Measurements from ENCODE around the gene PAMR1. TPM values are rescaled to one million over a fixed set of nuclear protein-coding genes. Genes with fewer than 3 reads are reported as not detected.

The PAMR1 gene
- total RNA-seq, 2 experiments from 2014 or later: not detected

DNA sequence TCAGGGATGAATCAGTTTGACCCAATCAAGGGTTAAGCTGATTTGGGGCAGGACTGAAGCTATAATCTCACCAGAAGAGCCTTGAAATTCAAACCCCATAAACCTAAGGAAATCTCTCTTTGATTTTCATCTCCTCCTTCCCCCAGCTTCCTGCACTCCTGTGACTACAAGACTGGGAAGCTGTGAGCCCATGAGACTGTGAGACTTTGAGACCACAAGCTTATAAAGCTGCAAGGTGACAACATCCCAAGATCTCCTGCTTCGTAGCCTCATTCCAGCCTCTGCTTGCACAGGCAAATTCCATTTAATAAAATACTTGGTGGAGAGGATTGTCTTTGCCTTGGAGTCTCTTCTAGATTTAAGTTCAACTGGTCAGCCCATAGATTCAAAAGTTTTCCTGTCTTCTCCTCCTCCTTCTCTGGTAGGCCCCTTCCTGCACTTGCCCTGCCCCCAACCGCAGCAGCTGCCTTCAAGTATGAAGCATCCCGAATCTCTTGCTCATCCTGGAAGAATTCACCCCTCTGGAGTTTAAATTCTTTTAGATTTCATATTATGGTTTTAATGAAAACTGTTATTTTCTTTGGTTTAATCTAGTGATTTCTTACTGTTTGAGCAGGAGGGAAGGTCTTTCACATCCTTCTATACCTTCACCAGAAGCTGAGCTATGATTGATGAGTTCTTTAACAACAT is 42.1 kb downstream of the PAMR1 start:
- peaks cover 24% of the 10 kb centered on the region for H3K27me3 Mint-ChIP-seq
- POLR2A ChIA-PET: no interaction called here
- DNase-seq: no peak
- H3K36me3 Mint-ChIP-seq (ENCODE audit: low read depth): no peaks in the 10 kb centered on the region
- peaks cover 3% of the 10 kb centered on the region for H3K4me1 Mint-ChIP-seq
- H3K9me3 Mint-ChIP-seq: peaks cover 16% of the 10 kb centered on the region
- no peak overlapping the region for H3K4me3 Mint-ChIP-seq
- no peak overlapping the region for H3K27ac Mint-ChIP-seq
- CTCF ChIA-PET: no interaction called here

DNA sequence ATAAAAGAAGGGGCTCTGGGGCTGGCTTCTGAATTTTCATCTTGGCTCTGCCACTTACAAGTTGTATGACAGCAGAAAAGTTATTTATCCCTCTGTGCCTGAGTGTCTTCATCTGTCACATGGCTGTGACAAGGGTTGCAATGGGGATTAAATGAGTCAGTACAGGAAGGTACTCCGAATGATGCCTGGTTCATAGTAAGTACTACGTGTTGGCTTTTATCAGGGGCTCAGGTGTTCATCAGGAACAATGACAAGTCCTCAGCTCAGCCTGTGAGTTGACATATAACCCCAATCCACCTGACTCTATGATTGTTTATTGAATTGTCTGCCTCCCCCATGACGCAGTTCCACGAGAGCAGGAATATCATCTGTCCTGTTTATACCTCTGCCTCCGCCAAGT is 45.7 kb downstream of the PAMR1 start:
- H3K4me1 Mint-ChIP-seq: peaks cover 3% of the 10 kb centered on the region
- H3K4me3 Mint-ChIP-seq: no peak overlapping the region
- H3K27me3 Mint-ChIP-seq: peaks cover 25% of the 10 kb centered on the region
- CTCF ChIA-PET: no interaction called here
- H3K27ac Mint-ChIP-seq: no peak overlapping the region
- peaks cover 20% of the 10 kb centered on the region for H3K9me3 Mint-ChIP-seq
- H3K36me3 Mint-ChIP-seq (ENCODE audit: low read depth): no peaks in the 10 kb centered on the region
- POLR2A ChIA-PET: no interaction called here
- no peak for DNase-seq

DNA sequence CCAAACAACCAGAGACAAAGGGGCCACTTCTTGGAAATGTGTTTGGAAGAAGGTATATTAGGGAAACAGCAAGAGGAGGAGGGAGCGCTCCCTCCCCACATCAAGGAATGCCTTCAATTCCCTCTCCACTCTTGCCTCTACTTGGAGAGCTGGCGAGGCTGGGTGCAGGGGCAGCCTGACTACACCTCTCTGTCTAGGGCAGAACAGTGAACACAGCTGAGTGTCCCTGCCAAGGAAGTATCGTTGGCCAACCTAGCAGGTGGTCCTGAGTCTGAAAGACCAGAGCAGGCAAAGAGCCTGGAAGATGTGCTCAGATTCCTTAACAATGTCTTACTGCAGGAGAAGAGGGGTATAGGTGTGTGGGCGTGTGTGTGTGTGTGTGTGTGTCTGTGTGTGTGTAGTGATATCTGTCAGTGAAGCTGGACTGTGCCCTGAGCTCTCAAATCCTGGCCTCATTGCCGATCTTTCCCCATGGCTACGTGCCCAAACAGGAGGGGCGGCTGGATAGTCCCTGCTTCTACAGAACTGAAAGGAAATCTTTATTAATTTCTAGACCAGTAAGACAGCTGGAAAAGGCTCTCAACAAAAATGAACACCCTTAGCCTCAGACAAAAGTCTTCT is 46.8 kb downstream of the PAMR1 start:
- Mint-ChIP-seq H3K27ac (no peak overlapping the region), H3K4me1 (peaks cover 3% of the 10 kb centered on the region), H3K27me3 (peaks cover 15% of the 10 kb centered on the region), H3K4me3 (no peak overlapping the region), H3K9me3 (peaks cover 18% of the 10 kb centered on the region), H3K36me3 (ENCODE audit: low read depth) (no peaks in the 10 kb centered on the region)
- ChIA-PET POLR2A (no interaction called here), CTCF (no interaction called here)
- no peak for DNase-seq

DNA sequence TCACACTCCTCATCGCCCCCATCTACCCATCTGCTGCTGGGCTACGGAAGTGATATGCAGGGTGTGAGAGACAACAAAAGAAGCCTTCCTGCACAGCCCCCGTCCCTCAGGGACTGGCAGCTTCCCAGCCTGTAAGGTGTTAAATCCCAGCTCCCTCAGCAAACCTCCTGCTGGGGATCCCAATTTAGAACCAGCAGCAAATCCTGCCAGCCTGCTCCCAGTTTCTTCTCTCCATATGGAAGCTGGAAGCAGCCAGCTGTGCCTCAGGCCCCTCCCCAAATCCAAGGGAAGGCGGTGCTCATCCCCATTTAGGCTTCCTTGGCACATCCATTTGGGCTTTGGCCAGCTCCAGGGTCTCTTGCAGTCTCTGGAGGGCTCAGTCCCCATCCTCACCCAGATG is 47.5 kb downstream of the PAMR1 start:
- peaks cover 13% of the 10 kb centered on the region for H3K27me3 Mint-ChIP-seq
- H3K4me3 Mint-ChIP-seq: no peak overlapping the region
- peaks cover 3% of the 10 kb centered on the region for H3K4me1 Mint-ChIP-seq

DNA sequence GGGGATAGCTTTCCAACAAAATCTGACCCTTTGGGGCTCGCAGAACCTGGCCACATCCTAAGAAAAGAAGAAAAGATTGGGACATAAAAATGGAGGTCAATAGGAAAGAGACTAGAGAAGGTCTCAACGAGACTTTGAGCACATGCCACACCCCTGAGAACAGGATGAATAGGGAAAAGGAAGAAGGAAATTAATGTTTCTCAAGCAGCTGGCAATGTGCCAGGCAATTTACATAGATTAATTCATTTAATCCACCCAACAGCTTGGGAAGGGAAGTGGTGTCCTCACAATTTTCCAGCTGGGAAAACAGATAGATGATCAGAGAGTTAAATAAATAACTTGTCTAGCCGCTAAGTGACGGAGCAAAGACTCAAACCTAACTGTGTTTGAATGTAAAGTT is 50.7 kb downstream of the PAMR1 start:
- CTCF ChIA-PET: interaction anchor here (1.0 kb wide), 1 partner anchor 865 kb away, joined by 5 read pairs; no protein-coding TSS in a partner anchor
- Mint-ChIP-seq H3K4me3 (no peak overlapping the region), H3K9me3 (peaks cover 4% of the 10 kb centered on the region), H3K4me1 (peaks cover 3% of the 10 kb centered on the region), H3K36me3 (ENCODE audit: low read depth) (no peaks in the 10 kb centered on the region), H3K27ac (no peak overlapping the region), H3K27me3 (peaks cover 6% of the 10 kb centered on the region)
- DNase-seq: no peak
- POLR2A ChIA-PET: no interaction called here

More for the DNA sequence above, 47.5 kb downstream of the PAMR1 start:
- H3K9me3 Mint-ChIP-seq: peaks cover 14% of the 10 kb centered on the region
- H3K27ac Mint-ChIP-seq: no peak overlapping the region
- DNase-seq: no peak
- POLR2A ChIA-PET: no interaction called here
- H3K36me3 Mint-ChIP-seq (ENCODE audit: low read depth): no peaks in the 10 kb centered on the region
- CTCF ChIA-PET: interaction anchor here (1.1 kb wide), 1 partner anchor 12 kb away, joined by 3 read pairs; no protein-coding TSS in a partner anchor

DNA sequence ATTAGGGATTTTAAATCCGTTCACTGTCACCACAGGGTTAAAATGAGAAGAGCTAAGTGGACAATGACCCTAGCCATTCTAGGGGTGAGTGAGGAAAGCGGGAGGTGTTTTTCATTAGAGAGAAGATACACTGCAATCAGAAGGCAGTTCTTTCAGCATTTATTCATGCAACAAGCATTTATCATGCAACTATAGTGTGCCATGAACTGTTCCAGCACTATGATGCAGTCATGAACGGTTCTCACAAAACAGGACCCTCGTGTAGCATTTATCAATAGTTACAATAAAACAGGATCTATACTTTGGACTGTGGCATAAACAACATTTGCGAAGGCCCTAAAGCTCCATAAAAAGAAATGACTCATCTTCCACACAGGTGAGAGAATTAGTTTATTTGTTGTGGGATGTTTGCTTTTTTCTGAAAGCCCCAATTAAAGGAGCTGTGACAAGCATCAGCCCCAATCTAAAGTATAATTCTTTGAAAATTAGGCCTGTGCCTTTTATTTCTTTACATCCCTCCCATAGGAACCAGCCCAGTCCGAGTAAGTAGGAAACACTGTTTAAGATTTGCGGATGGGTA is 51.5 kb downstream of the PAMR1 start:
- peaks cover 7% of the 10 kb centered on the region for H3K27me3 Mint-ChIP-seq
- H3K9me3 Mint-ChIP-seq: peaks cover 4% of the 10 kb centered on the region
- DNase-seq: no peak
- H3K4me1 Mint-ChIP-seq: peaks cover 2% of the 10 kb centered on the region
- no peaks in the 10 kb centered on the region for H3K36me3 Mint-ChIP-seq (ENCODE audit: low read depth)
- CTCF ChIA-PET: interaction anchor here (1.0 to 1.2 kb wide), 2 partner anchors 17 to 864 kb away, joined by 3 to 5 read pairs; no protein-coding TSS in a partner anchor
- H3K4me3 Mint-ChIP-seq: no peak overlapping the region
- no peak overlapping the region for H3K27ac Mint-ChIP-seq
- POLR2A ChIA-PET: no interaction called here

DNA sequence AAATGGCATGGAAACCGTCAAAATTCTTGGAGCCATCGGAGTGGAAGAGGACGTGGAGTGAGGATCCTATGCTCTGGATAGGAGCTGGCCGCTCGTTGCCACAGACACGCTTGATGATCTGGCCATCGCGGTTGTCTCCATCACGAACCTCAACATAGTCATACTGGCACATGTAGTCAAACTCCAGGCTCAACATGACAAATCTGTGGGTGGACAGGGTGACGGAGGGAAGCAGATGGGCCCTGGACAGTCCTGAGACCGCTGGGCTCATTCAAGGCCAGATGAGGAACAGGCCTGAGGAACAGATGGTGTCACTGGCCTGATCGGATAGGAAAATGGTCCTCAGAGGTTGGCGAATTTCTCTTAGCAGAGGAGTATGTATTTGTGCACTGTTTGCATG is 54.8 kb downstream of the PAMR1 start:
- no peaks in the 10 kb centered on the region for H3K9me3 Mint-ChIP-seq

DNA sequence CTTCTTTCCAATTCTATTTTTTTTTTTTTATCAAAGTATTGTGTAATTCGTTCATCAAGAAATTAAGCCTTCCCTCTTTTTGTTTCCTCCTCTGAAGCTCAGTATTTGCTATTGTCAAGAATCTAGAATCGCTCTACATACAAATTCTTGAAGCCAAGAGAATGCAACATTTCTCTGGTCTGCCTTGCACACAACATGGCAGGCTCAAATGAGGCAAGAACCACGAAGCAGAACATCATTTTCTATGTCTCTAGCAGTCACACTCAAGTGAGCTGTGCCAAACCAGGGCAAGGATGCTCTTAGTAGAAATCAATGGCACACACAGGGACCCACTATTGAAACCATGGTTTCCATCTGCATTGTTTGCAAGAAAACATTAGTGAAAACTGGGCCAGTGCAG is 59.4 kb downstream of the PAMR1 start:
- ChIA-PET CTCF (interaction anchor here (0.6 kb wide), 1 partner anchor 815 kb away, joined by 5 read pairs; no protein-coding TSS in a partner anchor), POLR2A (no interaction called here)

More for the DNA sequence above, 54.8 kb downstream of the PAMR1 start:
- CTCF ChIA-PET: no interaction called here
- POLR2A ChIA-PET: no interaction called here
- H3K4me3 Mint-ChIP-seq: no peak overlapping the region
- H3K36me3 Mint-ChIP-seq (ENCODE audit: low read depth): no peaks in the 10 kb centered on the region
- no peak overlapping the region for H3K27ac Mint-ChIP-seq
- no peaks in the 10 kb centered on the region for H3K4me1 Mint-ChIP-seq
- H3K27me3 Mint-ChIP-seq: peaks cover 10% of the 10 kb centered on the region
- no peak for DNase-seq

DNA sequence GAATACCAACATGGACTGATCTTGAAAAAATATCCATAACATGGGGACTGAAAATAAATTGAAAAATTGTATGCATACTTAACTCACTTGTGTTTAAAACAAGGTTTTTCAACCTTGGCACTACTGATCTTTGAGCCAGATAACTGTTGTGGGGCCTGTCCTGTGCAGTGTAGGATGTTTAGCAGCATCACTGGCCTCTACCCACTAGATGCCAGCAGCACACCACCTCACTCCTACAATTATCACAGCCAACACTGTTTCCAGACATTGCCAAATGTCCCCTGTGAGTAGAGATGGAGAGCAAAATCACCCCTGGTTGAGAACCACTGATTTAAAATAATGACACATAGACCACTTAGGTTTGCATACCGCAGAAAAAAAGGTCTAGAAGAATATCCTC is 61.1 kb downstream of the PAMR1 start:
- ChIA-PET POLR2A (no interaction called here), CTCF (no interaction called here)
- Mint-ChIP-seq H3K27ac (no peak overlapping the region), H3K27me3 (peaks cover 17% of the 10 kb centered on the region), H3K9me3 (no peaks in the 10 kb centered on the region), H3K4me3 (no peak overlapping the region), H3K36me3 (ENCODE audit: low read depth) (no peaks in the 10 kb centered on the region), H3K4me1 (no peaks in the 10 kb centered on the region)
- no peak for DNase-seq

More for the DNA sequence above, 59.4 kb downstream of the PAMR1 start:
- DNase-seq: no peak
- H3K36me3 Mint-ChIP-seq (ENCODE audit: low read depth): no peaks in the 10 kb centered on the region
- no peak overlapping the region for H3K4me3 Mint-ChIP-seq
- H3K4me1 Mint-ChIP-seq: no peaks in the 10 kb centered on the region
- H3K27ac Mint-ChIP-seq: no peak overlapping the region
- peaks cover 17% of the 10 kb centered on the region for H3K27me3 Mint-ChIP-seq
- H3K9me3 Mint-ChIP-seq: no peaks in the 10 kb centered on the region

DNA sequence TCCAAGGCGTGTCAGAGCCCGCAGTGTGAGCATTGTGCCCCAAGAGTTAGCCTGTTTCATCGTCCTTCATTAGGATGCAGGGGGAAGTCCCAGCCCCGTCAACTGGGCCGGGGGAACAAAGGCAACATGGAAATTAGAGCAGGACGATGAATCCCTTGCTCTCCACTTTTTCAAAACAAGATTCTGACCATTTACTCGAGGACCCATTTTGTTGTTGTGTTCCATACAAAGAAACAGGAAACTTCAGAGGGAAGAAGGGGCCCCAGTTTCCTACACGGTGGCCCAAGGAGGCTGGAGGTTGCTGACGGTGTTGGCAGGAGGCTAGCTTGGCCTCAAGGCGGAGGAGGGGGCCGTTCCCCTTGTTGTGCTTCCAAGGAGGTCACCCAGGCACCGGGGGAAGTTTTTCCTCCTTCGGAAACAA is 62.1 kb downstream of the PAMR1 start:
- Mint-ChIP-seq H3K9me3 (no peaks in the 10 kb centered on the region), H3K4me3 (no peak overlapping the region), H3K4me1 (no peaks in the 10 kb centered on the region), H3K36me3 (ENCODE audit: low read depth) (no peaks in the 10 kb centered on the region), H3K27me3 (peaks cover 18% of the 10 kb centered on the region), H3K27ac (no peak overlapping the region)
- ChIA-PET POLR2A (no interaction called here), CTCF (no interaction called here)
- no peak for DNase-seq

DNA sequence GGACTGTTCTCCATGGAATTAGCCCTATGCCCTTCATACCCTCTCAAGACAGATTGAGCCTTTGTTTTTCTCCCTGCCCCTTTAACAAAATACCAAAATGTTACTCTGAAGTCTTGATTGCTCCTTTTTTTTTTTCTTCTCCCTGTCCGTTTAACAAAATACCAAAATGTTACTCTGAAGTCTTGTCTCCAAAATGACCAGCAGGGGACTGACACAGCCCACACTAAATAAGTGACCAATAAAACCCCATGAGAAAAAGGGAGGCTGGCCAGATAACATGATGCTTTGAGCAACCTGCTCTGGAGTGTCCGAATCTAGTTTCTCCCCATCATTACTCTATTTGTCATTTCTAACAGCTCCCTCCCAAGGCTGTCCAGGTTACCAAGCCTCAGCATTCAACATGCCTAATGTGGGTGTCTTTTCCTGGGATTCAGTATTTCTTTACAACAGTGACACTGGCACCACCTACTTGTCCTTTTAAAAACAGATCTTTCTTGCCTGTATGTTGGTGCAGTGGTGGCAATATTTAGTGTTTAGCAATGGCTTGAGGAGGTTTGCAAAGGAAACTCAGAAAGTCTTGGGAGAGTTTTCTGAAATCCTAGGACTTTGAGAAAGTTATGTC is 63.4 kb downstream of the PAMR1 start:
- Mint-ChIP-seq H3K36me3 (ENCODE audit: low read depth) (no peaks in the 10 kb centered on the region), H3K27ac (no peak overlapping the region), H3K9me3 (no peaks in the 10 kb centered on the region), H3K4me3 (no peak overlapping the region), H3K4me1 (no peaks in the 10 kb centered on the region), H3K27me3 (peaks cover 11% of the 10 kb centered on the region)
- ChIA-PET CTCF (interaction anchor here (0.6 kb wide), 1 partner anchor 36 kb away, joined by 3 read pairs; no protein-coding TSS in a partner anchor), POLR2A (no interaction called here)
- DNase-seq: no peak

DNA sequence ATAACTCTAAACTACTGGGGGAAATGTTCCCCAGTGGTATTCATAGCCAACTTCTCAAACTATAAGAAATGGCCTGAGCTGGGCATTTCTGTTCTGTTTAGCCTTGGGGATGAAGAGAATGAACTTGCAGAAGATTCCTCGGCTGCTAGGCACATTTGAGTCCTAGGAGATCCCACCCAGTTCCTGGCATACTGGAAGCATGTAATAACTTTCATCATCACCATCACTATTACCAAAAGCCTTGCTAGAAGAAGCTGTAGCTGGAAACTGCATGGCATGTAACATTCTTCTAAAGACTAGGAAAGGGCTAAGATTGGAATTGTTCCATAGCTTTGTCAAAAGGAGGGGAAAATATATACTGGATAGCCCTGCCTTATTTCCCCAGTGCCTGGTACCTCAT is 65.9 kb downstream of the PAMR1 start:
- Mint-ChIP-seq H3K4me3 (no peak overlapping the region), H3K27ac (no peak overlapping the region), H3K27me3 (peaks cover 14% of the 10 kb centered on the region), H3K36me3 (ENCODE audit: low read depth) (no peaks in the 10 kb centered on the region), H3K9me3 (no peaks in the 10 kb centered on the region), H3K4me1 (no peaks in the 10 kb centered on the region)
- POLR2A ChIA-PET: no interaction called here
- DNase-seq: no peak
- CTCF ChIA-PET: no interaction called here

DNA sequence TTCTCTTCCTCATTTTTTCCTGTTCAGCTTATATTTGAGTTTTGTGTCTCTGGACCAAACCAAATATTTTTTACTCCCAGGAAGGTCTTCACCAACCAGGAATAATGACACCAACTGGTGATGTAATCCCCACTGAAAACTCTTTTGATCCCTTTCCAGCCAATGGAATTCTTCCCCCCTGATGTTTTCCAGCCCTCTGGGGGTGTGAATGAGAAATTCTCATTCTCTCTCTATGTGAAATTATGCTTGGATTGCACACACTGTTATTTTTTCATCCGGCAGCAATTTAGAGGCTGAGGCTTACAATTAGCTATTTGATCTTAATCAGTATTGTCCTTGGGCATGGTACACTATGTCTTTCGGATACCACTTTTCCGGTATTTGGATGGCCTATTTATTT is 66.6 kb downstream of the PAMR1 start:
- no peak for DNase-seq
- no peak overlapping the region for H3K27ac Mint-ChIP-seq
- no peaks in the 10 kb centered on the region for H3K36me3 Mint-ChIP-seq (ENCODE audit: low read depth)
- peaks cover 10% of the 10 kb centered on the region for H3K27me3 Mint-ChIP-seq
- POLR2A ChIA-PET: no interaction called here
- H3K4me3 Mint-ChIP-seq: no peak overlapping the region
- CTCF ChIA-PET: no interaction called here
- H3K9me3 Mint-ChIP-seq: no peaks in the 10 kb centered on the region
- H3K4me1 Mint-ChIP-seq: no peaks in the 10 kb centered on the region
